Measurements from ENCODE around the gene MCF2L. TPM values are rescaled to one million over a fixed set of nuclear protein-coding genes. Genes with fewer than 3 reads are reported as not detected.

Gene MCF2L
- total and polyA plus RNA-seq, 2 experiments from 2014 or later: 4.8 to 25.6 TPM

GRCh38 chr13:112984954-112985802 lies 16.2 kb downstream of the MCF2L start:
- H2AFZ ChIP-seq: no peak overlapping the region
- no peak for TF ChIP-seq JUNB (IDR thresholded peaks at IDR 0.05; ENCODE audit: unreplicated experiment)
- no peak for TF ChIP-seq CREB1 (CRISPR knock-in tag; IDR thresholded peaks at IDR 0.05; ENCODE audit: low read depth)
- TF ChIP-seq ZNF114 (CRISPR knock-in tag; IDR thresholded peaks at IDR 0.05): no peak
- no peak for TF ChIP-seq ZNF462 (CRISPR knock-in tag; IDR thresholded peaks at IDR 0.05)
- no peak for TF ChIP-seq STAT1 (IDR thresholded peaks at IDR 0.05; ENCODE audit: unreplicated experiment)
- TF ChIP-seq, protein P1, sequence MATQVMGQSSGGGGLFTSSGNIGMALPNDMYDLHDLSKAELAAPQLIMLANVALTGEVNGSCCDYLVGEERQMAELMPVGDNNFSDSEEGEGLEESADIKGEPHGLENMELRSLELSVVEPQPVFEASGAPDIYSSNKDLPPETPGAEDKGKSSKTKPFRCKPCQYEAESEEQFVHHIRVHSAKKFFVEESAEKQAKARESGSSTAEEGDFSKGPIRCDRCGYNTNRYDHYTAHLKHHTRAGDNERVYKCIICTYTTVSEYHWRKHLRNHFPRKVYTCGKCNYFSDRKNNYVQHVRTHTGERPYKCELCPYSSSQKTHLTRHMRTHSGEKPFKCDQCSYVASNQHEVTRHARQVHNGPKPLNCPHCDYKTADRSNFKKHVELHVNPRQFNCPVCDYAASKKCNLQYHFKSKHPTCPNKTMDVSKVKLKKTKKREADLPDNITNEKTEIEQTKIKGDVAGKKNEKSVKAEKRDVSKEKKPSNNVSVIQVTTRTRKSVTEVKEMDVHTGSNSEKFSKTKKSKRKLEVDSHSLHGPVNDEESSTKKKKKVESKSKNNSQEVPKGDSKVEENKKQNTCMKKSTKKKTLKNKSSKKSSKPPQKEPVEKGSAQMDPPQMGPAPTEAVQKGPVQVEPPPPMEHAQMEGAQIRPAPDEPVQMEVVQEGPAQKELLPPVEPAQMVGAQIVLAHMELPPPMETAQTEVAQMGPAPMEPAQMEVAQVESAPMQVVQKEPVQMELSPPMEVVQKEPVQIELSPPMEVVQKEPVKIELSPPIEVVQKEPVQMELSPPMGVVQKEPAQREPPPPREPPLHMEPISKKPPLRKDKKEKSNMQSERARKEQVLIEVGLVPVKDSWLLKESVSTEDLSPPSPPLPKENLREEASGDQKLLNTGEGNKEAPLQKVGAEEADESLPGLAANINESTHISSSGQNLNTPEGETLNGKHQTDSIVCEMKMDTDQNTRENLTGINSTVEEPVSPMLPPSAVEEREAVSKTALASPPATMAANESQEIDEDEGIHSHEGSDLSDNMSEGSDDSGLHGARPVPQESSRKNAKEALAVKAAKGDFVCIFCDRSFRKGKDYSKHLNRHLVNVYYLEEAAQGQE (IDR thresholded peaks at IDR 0.05; ENCODE audit: unreplicated experiment): no peak
- TF ChIP-seq ETS1 (IDR thresholded peaks at IDR 0.05): no peak
- no peak for TF ChIP-seq EZH2 (IDR thresholded peaks at IDR 0.05; ENCODE audit: low read depth, unreplicated experiment)
- no peak for TF ChIP-seq EZH2phosphoT487 (IDR thresholded peaks at IDR 0.05; ENCODE audit: unreplicated experiment)
- no peak for TF ChIP-seq ZNF331 (CRISPR knock-in tag; IDR thresholded peaks at IDR 0.05; ENCODE audit: low read depth)
- no peak for TF ChIP-seq POLR2AphosphoS5 (IDR thresholded peaks at IDR 0.05; ENCODE audit: low read depth)
- no peak for TF ChIP-seq CTCF (conservative IDR thresholded peaks at IDR 0.05; ENCODE audit: low read depth in 2 of 2)
- TF ChIP-seq NANOG (IDR thresholded peaks at IDR 0.05; ENCODE audit: borderline replicate concordance): no peak
- no peak for DNase-seq (ENCODE audit: low spot score)

More at GRCh38 chr13:112984954-112985802, 16.2 kb downstream of the MCF2L start:
- H3K4me2 ChIP-seq: no peak overlapping the region
- no peaks in the 10 kb centered on the region for H3F3A ChIP-seq (replicated peaks; ENCODE audit: low read depth)
- no peaks in the 10 kb centered on the region for H3K4me1 ChIP-seq (ENCODE audit: insufficient read depth)
- Mint-ChIP-seq H3K9me3 (peaks cover 18% of the 10 kb centered on the region), H3K27me3 (ENCODE audit: insufficient read depth, low read depth, poor library complexity) (peaks cover 17% of the 10 kb centered on the region), H3K36me3 (ENCODE audit: low read depth) (peaks cover 13% of the 10 kb centered on the region), H3K4me1 (peaks cover 6% of the 10 kb centered on the region), H3K4me3 (no peak overlapping the region), H3K27ac (no peak overlapping the region)
- H3K27me3 ChIP-seq (ENCODE audit: insufficient read depth): no peaks in the 10 kb centered on the region
- H4K20me1 ChIP-seq (replicated peaks; ENCODE audit: insufficient read depth): no peaks in the 10 kb centered on the region
- no peaks in the 10 kb centered on the region for H3K79me2 ChIP-seq (replicated peaks; ENCODE audit: insufficient read depth)
- H3K4me3 ChIP-seq: no peak overlapping the region
- H3K36me3 ChIP-seq (ENCODE audit: insufficient read depth): no peaks in the 10 kb centered on the region
- no peak overlapping the region for H3K27ac ChIP-seq (ENCODE audit: low read depth)
- no peak for ATAC-seq
- H3K9me2 ChIP-seq (ENCODE audit: insufficient read depth): no peaks in the 10 kb centered on the region
